Esophagus squamous epithelium (tissue), 4 donors: ENCODE measurements around the gene CELSR1.

Source experiments
- POLR2A ChIP-seq, 4 donors: fragments of 450-650 bp; IDR thresholded peaks; one replicate each; pipeline ENCODE4 v1.6.1; 2017; ENCODE audit warnings: antibody characterized with exemption in 4 of 4, mild to moderate bottlenecking in 4 of 4, moderate library complexity in 3 of 4
- TF ChIP-seq, protein P1 (sequence below), 6 experiments: fragments of 450-650 bp in 4 of 6; fragments of 200-600 bp in 2 of 6; sonication (generic) in 2 of 6; IDR thresholded peaks; one replicate each; pipeline ENCODE4 v1.5.1; 2016 to 2019; ENCODE audit warnings: antibody characterized with exemption in 6 of 6, mild to moderate bottlenecking in 4 of 6, moderate library complexity in 4 of 6

DNA sequence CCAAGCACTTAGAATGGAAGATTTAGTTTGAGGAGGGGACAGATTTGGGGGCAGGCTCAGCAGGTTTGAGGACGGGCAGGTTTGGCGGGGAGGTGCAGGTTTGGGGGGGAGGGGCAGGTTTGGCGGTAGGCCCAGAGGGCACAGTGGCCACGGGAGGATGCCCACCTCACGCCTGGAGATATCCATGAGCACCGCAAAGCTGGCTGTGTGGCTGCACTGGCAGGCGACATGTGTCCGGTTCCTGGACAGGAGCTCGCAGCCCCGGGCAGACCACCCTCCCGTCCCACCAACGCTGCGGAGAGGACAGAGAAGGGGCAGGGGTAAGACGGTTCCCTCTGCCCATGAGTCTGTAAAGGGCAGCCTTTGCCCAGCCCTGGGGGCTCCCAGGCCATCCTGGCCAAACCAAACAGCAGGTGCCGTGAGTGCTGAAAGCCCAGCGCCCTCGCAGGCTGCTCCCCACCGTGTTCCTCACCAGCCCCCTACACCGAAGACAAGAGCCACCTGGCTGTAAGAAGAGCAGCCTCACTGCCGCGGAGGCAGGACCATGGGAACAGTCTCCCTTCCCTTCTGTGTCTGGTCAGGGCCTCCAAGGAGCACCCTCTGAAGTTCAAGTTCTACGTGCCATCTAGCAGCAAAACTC, 158.9 kb downstream of the CELSR1 start:
- TF ChIP-seq, protein P1, sequence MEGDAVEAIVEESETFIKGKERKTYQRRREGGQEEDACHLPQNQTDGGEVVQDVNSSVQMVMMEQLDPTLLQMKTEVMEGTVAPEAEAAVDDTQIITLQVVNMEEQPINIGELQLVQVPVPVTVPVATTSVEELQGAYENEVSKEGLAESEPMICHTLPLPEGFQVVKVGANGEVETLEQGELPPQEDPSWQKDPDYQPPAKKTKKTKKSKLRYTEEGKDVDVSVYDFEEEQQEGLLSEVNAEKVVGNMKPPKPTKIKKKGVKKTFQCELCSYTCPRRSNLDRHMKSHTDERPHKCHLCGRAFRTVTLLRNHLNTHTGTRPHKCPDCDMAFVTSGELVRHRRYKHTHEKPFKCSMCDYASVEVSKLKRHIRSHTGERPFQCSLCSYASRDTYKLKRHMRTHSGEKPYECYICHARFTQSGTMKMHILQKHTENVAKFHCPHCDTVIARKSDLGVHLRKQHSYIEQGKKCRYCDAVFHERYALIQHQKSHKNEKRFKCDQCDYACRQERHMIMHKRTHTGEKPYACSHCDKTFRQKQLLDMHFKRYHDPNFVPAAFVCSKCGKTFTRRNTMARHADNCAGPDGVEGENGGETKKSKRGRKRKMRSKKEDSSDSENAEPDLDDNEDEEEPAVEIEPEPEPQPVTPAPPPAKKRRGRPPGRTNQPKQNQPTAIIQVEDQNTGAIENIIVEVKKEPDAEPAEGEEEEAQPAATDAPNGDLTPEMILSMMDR (IDR thresholded peaks at IDR 0.05), result no peak
- TF ChIP-seq POLR2A (IDR thresholded peaks at IDR 0.05), result no peak
